ENCODE measurements around the gene IST1.

Gene IST1

DNA sequence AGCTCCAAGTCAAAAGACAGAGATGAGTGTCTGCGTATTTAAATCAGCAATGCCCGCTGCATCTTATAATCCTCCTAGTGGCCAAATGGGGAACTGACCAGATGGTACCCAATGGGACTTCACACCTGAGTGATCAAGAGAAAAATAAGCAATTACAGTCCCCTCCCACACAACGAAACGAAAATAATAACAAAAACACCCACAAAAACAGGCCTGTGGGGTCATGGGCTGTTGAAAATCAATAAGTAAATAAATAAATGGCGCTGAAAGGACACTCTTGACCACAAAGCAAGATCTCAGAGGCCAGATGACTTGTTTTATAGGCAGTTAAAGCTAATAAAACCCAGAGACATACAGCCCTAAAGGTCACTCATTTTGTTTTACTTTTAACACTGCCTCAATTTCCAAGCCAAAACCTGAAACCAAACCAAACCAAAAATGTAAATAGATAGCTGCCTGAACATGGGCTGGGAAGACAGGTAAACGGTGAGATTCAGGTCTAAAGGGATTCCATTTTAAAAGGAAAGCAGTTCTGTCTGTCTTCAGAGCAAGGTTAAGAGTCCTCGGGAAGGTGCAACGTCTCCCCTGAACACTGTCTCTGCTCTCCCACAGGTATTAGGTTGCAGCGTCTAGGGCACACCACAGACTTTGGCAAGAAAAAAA lies 12.7 kb upstream of the IST1 start:
- H3K9me3 ChIP-seq: no peaks in the 10 kb centered on the region
- H3K4me3 ChIP-seq (ENCODE audit: low read depth in 1 of 2, low read length in 1 of 2): peak overlapping the region; percentile 95 to 97
- no peaks in the 10 kb centered on the region for H3K27me3 ChIP-seq
- peaks cover 31 to 33% of the 10 kb centered on the region in 2 experiments for H3K4me1 ChIP-seq (ENCODE audit: control insufficient read depth in 1 of 2, insufficient read depth in 1 of 2, low read depth in 1 of 2, low read length in 1 of 2)
- no peaks in the 10 kb centered on the region for H3K36me3 ChIP-seq
- TF ChIP-seq, protein P1, sequence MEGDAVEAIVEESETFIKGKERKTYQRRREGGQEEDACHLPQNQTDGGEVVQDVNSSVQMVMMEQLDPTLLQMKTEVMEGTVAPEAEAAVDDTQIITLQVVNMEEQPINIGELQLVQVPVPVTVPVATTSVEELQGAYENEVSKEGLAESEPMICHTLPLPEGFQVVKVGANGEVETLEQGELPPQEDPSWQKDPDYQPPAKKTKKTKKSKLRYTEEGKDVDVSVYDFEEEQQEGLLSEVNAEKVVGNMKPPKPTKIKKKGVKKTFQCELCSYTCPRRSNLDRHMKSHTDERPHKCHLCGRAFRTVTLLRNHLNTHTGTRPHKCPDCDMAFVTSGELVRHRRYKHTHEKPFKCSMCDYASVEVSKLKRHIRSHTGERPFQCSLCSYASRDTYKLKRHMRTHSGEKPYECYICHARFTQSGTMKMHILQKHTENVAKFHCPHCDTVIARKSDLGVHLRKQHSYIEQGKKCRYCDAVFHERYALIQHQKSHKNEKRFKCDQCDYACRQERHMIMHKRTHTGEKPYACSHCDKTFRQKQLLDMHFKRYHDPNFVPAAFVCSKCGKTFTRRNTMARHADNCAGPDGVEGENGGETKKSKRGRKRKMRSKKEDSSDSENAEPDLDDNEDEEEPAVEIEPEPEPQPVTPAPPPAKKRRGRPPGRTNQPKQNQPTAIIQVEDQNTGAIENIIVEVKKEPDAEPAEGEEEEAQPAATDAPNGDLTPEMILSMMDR (IDR thresholded peaks at IDR 0.05): peak; percentile 90
- peak overlapping the region; percentile 82 for H3K27ac ChIP-seq

DNA sequence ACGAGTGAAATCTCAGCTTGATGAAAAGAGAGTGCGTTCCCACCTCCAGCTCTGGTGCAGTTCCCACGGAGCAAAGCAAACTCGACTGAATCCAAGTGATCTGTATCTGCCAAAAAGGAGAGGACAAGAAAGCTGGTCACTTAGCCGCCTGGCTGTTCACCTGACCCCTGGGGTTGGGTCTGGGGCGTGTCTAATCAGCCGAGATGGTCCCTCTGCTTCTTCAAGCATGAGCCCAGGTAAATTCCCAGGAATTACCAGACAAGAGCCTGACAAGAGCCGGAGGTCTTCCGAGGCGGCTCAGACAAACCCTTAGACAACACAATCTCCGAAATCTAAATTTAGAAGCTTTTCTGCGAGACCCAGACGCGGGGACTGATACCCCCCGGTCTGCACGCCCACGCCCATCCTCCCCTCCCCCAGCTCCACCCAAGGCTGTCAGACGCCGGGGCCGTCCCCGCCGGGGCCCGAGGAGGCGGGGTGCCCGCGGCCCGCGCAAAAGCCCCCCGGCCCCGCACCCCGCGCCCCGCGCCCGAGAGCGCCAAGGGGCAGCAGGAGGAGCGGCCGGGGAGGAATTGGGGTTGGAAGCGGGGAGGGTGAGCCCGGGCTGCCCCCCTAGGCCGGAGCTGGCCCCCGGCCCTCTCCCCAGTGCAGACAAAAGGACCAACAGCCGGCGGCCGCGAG lies 12.0 kb upstream of the IST1 start:
- peaks cover 31 to 33% of the 10 kb centered on the region in 2 experiments for H3K4me1 ChIP-seq (ENCODE audit: control insufficient read depth in 1 of 2, insufficient read depth in 1 of 2, low read depth in 1 of 2, low read length in 1 of 2)
- TF ChIP-seq, protein P1 (IDR thresholded peaks at IDR 0.05): no peak

DNA sequence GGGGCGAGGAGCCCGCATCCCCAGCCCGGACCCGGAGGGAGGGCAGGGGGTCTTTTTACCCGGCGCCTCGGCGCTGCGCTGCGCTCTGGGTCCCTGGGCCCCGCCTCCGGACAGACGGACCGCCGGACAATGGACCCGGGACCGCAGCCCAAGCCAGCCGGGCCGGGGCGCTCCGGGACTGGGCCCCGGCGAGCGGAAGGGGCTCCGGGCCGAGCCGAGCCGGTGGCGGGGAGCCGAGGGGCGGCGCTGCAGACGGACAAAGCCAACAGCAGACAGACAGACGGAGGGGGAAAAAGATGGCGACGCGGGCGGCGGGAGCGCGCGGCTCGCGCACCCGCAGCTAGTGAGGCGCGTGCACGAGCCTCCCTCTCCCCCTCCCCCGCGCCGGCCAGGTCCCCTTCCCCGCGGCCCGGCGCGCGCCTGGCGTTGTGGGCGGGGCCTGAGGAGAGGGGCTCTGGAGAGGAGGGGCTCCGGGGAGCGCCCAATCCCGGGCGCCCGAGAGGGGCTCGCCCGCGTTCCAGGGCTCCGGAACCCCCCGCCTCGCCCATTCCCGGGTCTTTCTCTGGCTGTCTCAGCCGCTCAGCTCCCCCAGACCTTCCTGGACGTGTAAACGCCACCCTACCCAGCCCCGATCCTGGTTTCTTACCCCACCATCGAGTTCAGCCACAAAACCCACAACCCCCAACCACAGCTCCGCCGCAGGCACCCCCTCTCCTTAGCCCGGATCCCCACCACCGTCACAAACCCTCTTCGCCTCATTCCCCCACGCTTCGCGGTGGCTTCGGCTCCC lies 11.3 kb upstream of the IST1 start, which contains the start of gene ZNF821:
Gene ZNF821, minus strand, starts transcription at position 334 of the 790 bp plus-strand sequence. CDS start 4,236 bp downstream, outside the sequence.
- H3K4me1 ChIP-seq (ENCODE audit: control insufficient read depth in 1 of 2, insufficient read depth in 1 of 2, low read depth in 1 of 2, low read length in 1 of 2): peaks cover 31 to 33% of the 10 kb centered on the region in 2 experiments

More for the DNA sequence above, 12.0 kb upstream of the IST1 start:
- peak overlapping the region; percentile 82 for H3K27ac ChIP-seq
- H3K36me3 ChIP-seq: no peaks in the 10 kb centered on the region
- no peaks in the 10 kb centered on the region for H3K27me3 ChIP-seq
- H3K9me3 ChIP-seq: no peaks in the 10 kb centered on the region
- peak overlapping the region; percentile 95 to 97 for H3K4me3 ChIP-seq (ENCODE audit: low read depth in 1 of 2, low read length in 1 of 2)

DNA sequence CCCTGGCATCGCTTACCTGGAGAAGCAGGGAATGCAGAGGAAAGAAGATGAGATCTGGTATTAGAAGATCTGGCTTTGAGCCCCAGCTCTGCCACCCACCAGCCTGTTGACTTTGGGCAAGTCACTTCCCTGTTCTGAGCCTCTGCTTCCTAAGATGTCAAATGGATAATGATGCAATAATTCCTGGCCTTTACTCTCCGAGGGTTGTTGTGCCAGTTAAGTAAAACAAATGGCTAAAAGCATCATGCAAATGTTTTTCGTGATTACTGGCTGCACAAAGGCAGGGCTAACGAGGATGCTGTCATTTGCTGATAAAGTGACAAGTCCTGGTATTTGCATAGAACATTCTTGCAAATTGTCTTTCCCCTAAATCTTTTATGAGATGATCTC lies 10.1 kb upstream of the IST1 start:
- Histone ChIP-seq H3K4me3 (ENCODE audit: low read depth in 1 of 2, low read length in 1 of 2) (peak overlapping the region in 1 of 2 experiments; percentile 95), H3K9me3 (no peaks in the 10 kb centered on the region), H3K27me3 (no peaks in the 10 kb centered on the region), H3K36me3 (no peaks in the 10 kb centered on the region), H3K4me1 (ENCODE audit: control insufficient read depth in 1 of 2, insufficient read depth in 1 of 2, low read depth in 1 of 2, low read length in 1 of 2) (peaks cover 31 to 32% of the 10 kb centered on the region in 2 experiments), H3K27ac (peak overlapping the region; percentile 40)
- TF ChIP-seq, protein P1 (IDR thresholded peaks at IDR 0.05): no peak

More for the DNA sequence above, 11.3 kb upstream of the IST1 start, which contains the start of gene ZNF821:
- no peaks in the 10 kb centered on the region for H3K27me3 ChIP-seq
- no peaks in the 10 kb centered on the region for H3K9me3 ChIP-seq
- no peaks in the 10 kb centered on the region for H3K36me3 ChIP-seq
- peak within 1 kb of the TSS; percentile 95 to 97 for H3K4me3 ChIP-seq (ENCODE audit: low read depth in 1 of 2, low read length in 1 of 2)
- peak within 1 kb of the TSS; percentile 82 for H3K27ac ChIP-seq
- TF ChIP-seq, protein P1 (IDR thresholded peaks at IDR 0.05): no peak

DNA sequence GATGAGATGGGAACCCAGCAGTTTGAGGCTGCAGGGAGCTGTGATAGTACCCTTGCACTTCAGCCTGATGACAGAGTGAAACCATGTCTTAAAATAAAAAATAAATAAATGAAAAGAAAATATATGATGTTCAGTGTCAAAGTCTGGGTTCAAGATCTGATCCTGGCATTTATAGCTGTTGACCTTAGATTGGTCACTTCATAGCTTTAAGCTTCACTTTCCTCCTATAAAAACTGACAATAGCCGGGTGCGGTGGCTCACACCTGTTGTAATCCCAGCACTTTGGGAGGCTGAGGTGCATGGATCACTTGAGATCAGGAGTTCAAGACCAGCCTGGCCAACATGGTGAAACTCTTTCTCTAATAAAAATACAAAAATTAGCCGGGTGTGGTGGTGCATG lies 6.2 kb upstream of the IST1 start:
- Histone ChIP-seq H3K4me3 (ENCODE audit: low read depth in 1 of 2, low read length in 1 of 2) (no peak overlapping the region), H3K27ac (no peak overlapping the region), H3K4me1 (ENCODE audit: control insufficient read depth in 1 of 2, insufficient read depth in 1 of 2, low read depth in 1 of 2, low read length in 1 of 2) (peaks cover 18% of the 10 kb centered on the region in 2 experiments)

More for the DNA sequence above, 6.2 kb upstream of the IST1 start:
- H3K27me3 ChIP-seq: no peaks in the 10 kb centered on the region
- H3K36me3 ChIP-seq: no peaks in the 10 kb centered on the region
- TF ChIP-seq, protein P1 (IDR thresholded peaks at IDR 0.05): no peak
- H3K9me3 ChIP-seq: no peaks in the 10 kb centered on the region

All from neutrophil (primary cell).